Central memory CD8-positive, alpha-beta T cell (primary cell): ENCODE measurements around the gene CD1C.
"Not testable (repeated sequence)": the region's sequence is repeated elsewhere in the genome, so short reads cannot be mapped to it uniquely, and the experiment has no call there.

ENCODE experiments used
- ATAC-seq: fragments of 150-1000 bp; cut with Tn5 transposase; replicated peaks from 2 replicates; pipeline ENCODE4 v1.10.0; 2022; ENCODE audit warnings: mild to moderate bottlenecking, moderate FRiP score, moderate number of reproducible peaks; ENCODE audit not compliant: poor library complexity, severe bottlenecking; ENCODE audit errors: extremely low read depth
- DNase-seq, 2 donors: peaks; one replicate each; pipeline ENCODE4 v3.0.0; 2021; ENCODE audit warnings: low spot score in 2 of 2
- H3K27ac Mint-ChIP-seq: one replicate; pipeline ENCODE4 v1.8.0; 2022; ENCODE audit warnings: low read depth, mild to moderate bottlenecking, moderate library complexity, mixed read lengths
- H3K27me3 Mint-ChIP-seq: one replicate; pipeline ENCODE4 v1.8.0; 2022; ENCODE audit warnings: mixed read lengths
- H3K36me3 Mint-ChIP-seq: one replicate; pipeline ENCODE4 v1.8.0; 2022; ENCODE audit warnings: mild to moderate bottlenecking, moderate library complexity, mixed read lengths; ENCODE audit not compliant: insufficient read depth
- H3K4me1 Mint-ChIP-seq: one replicate; pipeline ENCODE4 v1.8.0; 2022; ENCODE audit warnings: mixed read lengths
- H3K4me3 Mint-ChIP-seq: one replicate; pipeline ENCODE4 v1.8.0; 2022; ENCODE audit warnings: mild to moderate bottlenecking, moderate library complexity, mixed read lengths
- H3K9me3 Mint-ChIP-seq: one replicate; pipeline ENCODE4 v1.8.0; 2022; ENCODE audit warnings: mixed read lengths

CD1C gene

GRCh38 chr1:158330391-158331105 is 40.8 kb downstream of the CD1C start:
- ATAC-seq (no peak), DNase-seq (no peak)
- H3K4me3 Mint-ChIP-seq: no peak overlapping the region
- no peaks in the 10 kb centered on the region for H3K9me3 Mint-ChIP-seq
- peaks cover 6% of the 10 kb centered on the region for H3K4me1 Mint-ChIP-seq
- no peak overlapping the region for H3K27ac Mint-ChIP-seq
- peaks cover 10% of the 10 kb centered on the region for H3K27me3 Mint-ChIP-seq
- H3K36me3 Mint-ChIP-seq: no peaks in the 10 kb centered on the region

DNA sequence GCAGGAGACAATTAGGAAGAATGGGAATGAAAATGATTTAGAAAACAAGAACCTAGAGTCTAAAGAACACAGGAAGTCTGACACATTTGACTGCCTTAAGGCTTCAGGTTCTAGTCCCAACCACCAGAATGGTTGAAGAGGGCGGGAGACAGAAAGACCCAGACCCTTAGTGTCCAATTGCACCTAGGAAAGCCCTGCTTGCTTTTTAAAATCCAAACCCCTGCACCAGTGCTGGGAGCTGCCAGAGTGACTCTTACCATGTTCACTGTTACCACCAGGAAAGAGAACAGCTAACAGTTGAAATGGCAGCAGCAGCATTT is 41.3 kb downstream of the CD1C start:
- no peaks in the 10 kb centered on the region for H3K9me3 Mint-ChIP-seq
- peaks cover 10% of the 10 kb centered on the region for H3K27me3 Mint-ChIP-seq
- ATAC-seq: no peak
- H3K36me3 Mint-ChIP-seq: no peaks in the 10 kb centered on the region
- H3K4me3 Mint-ChIP-seq: no peak overlapping the region
- no peak for DNase-seq
- H3K27ac Mint-ChIP-seq: no peak overlapping the region
- peaks cover 6% of the 10 kb centered on the region for H3K4me1 Mint-ChIP-seq

DNA sequence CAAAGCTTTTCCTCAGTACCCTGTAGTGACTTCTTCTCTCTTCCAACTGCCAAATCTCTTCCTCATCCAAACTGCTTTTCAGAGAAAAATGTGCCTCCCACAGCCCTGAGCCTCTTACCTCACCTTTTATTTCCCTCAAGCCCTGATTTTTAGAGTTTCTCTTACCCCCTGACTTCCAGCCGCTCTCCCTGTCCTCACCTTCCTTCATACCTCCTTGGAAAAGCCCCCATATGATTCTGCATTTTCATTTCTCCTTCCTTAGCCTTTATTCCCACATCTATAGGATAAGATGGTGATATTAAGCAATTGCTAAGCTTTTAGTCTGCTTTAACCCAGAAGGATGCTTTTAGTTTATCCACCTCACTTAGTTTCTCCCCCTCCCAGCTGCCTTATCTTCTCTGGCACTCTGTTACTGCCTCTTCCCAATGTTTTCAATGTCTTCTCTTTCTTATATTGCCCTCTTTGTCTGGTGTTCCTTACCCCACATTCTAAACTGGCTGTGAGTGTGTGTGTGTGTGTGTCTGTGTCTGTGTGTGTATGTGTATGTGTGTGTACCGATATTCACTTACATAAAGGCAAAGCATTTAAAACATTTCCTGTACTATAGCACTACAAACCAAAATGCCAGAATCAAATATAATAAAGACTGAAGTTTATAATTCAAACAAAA is 41.9 kb downstream of the CD1C start, which contains the start of gene CD1B:
Gene CD1B, minus strand, starts transcription at position 51 of the 670 bp plus-strand sequence. CDS start 108 bp downstream, outside the sequence.
- Mint-ChIP-seq H3K4me1 (peaks cover 6% of the 10 kb centered on the region), H3K4me3 (no peak within 1 kb of the TSS), H3K9me3 (no peaks in the 10 kb centered on the region), H3K36me3 (no peaks in the 10 kb centered on the region), H3K27ac (no peak within 1 kb of the TSS), H3K27me3 (peaks cover 10% of the 10 kb centered on the region)
- ATAC-seq (no peak), DNase-seq (no peak)

DNA sequence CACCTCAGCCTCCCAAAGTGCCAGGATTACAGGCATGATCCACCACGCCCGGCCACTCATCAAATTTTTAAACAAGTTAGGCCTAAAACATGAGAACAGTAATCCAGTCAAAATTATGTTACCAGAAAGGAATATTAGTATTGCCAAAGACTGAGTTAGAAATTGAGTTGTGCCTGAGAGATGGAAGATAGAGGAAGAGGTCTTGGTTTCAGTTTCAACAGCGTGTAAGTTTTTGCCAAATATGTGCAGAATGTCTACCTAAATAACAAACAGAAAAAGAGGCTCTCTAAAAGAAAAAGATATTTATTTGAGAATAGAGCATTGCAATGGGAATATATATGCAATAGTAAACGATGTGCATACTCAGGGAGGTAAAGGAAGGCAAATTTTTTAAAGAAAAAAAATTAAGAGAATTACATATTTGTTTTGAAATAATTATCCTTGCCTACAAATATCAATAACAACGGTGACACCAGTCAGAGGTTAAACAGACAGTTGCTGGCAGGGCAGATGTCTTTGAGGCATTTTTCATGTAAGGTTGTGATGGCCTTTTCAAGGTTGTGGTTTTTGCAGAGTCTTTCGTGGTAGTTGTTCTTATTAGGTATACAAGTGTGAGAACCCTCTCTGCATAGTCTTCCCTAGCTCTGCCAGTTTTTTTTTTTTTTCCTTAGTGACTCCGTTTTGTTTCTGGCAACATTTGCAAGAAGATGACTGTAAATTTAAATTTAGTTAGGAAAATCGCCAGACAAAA is 43.9 kb downstream of the CD1C start:
- no peak overlapping the region for H3K4me3 Mint-ChIP-seq
- H3K36me3 Mint-ChIP-seq: no peaks in the 10 kb centered on the region
- peaks cover 23% of the 10 kb centered on the region for H3K27me3 Mint-ChIP-seq
- H3K4me1 Mint-ChIP-seq: peaks cover 6% of the 10 kb centered on the region
- H3K27ac Mint-ChIP-seq: no peak overlapping the region
- DNase-seq: no peak
- H3K9me3 Mint-ChIP-seq: no peaks in the 10 kb centered on the region
- ATAC-seq: no peak

DNA sequence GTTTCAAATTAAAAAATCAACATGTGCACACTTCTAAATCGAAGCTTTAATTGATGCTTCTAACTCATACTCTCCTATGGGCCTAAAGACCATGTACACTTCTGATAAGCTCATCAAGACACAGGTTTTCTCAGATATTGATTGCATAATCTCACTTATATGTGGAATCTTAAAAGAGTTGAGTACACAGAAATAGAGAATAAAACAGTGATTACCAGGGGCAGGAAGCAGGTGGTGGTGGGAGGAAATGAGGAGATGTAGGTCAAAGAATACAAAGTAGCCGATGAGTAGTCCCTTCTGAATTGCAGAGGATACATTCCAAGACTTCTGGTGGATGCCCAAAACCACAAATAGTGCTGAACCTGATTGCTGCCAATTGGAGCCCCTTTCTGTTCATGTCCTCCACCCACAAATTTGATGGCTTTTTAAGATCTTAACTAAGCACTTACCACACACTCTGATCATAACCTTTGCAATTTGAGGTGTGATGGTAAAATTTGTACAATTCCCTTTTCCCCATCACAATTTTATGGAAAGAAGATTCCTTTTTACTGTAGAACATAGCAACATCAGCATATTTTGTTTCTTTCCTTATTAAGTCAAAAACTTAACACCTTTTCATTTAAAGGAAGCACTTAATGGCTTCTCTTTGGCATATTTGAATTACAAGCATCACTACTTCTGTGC is 44.9 kb downstream of the CD1C start:
- H3K27me3 Mint-ChIP-seq: peaks cover 27% of the 10 kb centered on the region
- DNase-seq (no peak), ATAC-seq (no peak)
- H3K4me3 Mint-ChIP-seq: no peak overlapping the region
- H3K4me1 Mint-ChIP-seq: peaks cover 6% of the 10 kb centered on the region
- no peaks in the 10 kb centered on the region for H3K36me3 Mint-ChIP-seq
- no peak overlapping the region for H3K27ac Mint-ChIP-seq
- no peaks in the 10 kb centered on the region for H3K9me3 Mint-ChIP-seq

DNA sequence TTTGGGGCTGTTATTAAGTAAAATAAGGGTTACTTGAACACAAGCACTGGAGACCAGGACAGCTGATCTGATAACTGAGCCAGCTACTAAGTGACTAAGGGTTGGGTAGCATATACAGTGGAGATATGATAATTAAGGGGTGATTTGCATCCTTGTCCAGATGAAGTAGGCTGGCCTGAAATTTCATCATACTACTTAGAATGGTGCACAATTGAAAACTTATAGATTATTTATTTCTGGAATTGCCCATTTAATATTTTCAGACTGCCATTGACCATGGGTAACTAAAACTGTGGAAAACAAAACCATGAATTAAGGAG is 45.5 kb downstream of the CD1C start:
- H3K4me1 Mint-ChIP-seq: peaks cover 6% of the 10 kb centered on the region
- peaks cover 27% of the 10 kb centered on the region for H3K27me3 Mint-ChIP-seq
- ATAC-seq (no peak), DNase-seq (no peak)
- no peak overlapping the region for H3K4me3 Mint-ChIP-seq
- H3K36me3 Mint-ChIP-seq: no peaks in the 10 kb centered on the region
- H3K9me3 Mint-ChIP-seq: no peaks in the 10 kb centered on the region
- H3K27ac Mint-ChIP-seq: no peak overlapping the region

DNA sequence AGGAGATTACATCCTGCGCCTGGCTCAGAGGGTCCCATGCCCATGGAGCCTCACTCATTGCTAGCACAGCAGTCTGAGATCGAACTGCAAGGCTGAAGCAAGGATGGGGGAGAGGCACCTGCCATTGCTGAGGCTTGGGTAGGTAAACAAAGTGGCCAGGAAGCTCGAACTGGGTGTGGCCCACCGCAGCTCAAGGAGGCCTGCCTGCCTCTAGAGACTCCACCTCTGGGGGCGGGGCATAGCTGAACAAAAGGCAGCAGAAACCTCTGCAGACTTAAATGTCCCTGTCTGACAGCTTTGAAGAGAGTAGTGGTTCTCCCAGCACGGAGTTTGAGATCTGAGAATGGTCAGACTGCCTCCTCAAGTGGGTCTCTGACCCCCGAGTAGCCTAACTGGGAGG is 46.7 kb downstream of the CD1C start:
- H3K4me3 Mint-ChIP-seq, H3K27ac Mint-ChIP-seq, H3K4me1 Mint-ChIP-seq, DNase-seq, ATAC-seq, H3K9me3 Mint-ChIP-seq, H3K36me3 Mint-ChIP-seq: not testable (repeated sequence)
- H3K27me3 Mint-ChIP-seq: peaks cover 27% of the 10 kb centered on the region
